Frontal cortex (tissue), 4 donors: ENCODE measurements around the gene PTPRR. TPM values are rescaled to one million over a fixed set of nuclear protein-coding genes. Genes with fewer than 3 reads are reported as not detected.

Experiments used
- DNase-seq, 2 donors: peaks; one replicate each; pipeline ENCODE4 v3.0.0; 2012; ENCODE audit warnings: low spot score in 2 of 2
- FAIRE-seq: peaks from 2 replicates; lab custom pipeline; 2012; peaks lifted over from hg19 to GRCh38; lab: Jason Lieb, UNC
- total RNA-seq: library from RNA; depleted of rRNA; stranded (reverse); fragments of >200 nt; gene quantifications from one replicate; pipeline ENCODE4 v1.2.3, GENCODE V29; 2014
- donor health status: control.
- donor health status: control.
- donor health status: control.

PTPRR gene
- total RNA-seq, 1 donor from 2014 or later: 16.7 TPM

DNA sequence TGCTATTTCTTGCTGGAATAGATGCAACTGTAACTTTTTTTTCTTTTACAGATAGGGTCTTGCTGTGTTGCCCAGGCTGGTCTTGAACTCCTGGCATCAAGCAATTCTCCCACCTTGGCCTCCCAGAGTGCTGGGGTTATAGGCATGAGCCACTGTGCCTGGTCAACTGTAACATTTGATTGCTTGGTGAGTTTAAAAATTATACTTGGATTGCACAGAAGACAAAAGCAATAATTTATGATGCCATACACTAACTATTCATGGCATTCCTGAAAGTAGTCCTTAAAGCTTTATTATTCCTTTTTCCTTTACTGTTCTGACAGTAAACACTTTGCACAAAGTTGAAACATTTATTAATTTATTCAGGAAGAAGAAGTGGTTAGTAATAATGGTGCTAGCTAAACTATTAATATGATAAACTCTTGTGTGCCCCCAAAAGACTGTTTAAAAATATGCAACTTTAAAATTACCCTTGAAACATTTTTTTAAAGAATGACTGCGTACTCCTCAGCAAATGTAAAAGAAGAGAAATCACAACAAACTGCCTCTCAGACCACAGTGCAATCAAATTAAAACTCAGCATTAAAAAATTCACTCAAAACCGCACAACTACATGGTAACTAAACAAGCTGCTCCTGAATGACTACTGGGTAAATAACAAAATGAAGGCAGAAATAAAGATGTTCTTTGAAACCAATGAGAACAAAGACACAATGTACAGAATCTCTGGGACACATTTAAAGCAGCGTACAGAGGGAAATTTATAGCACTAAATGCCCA, 291.6 kb downstream of the PTPRR start:
- no peak for FAIRE-seq
- no peak for DNase-seq

DNA sequence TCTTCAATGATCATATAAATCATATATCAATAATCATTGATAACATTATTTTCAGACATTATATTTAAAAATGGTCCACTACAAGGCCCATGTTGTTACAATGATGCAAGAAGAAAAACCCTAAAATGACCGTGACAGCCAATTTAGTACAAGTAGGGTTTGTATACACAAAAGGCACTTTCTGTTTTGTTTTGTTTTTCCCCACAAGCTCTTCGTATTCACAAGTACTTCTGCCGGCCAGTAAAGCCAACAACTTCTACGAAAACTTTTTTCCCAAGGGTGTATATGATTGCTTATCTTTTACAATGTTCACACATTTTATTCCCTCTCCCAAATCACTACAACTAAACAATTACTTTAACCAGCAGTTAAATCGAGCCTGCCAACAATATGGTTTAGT, 292.9 kb downstream of the PTPRR start:
- DNase-seq (no peak), FAIRE-seq (no peak)

DNA sequence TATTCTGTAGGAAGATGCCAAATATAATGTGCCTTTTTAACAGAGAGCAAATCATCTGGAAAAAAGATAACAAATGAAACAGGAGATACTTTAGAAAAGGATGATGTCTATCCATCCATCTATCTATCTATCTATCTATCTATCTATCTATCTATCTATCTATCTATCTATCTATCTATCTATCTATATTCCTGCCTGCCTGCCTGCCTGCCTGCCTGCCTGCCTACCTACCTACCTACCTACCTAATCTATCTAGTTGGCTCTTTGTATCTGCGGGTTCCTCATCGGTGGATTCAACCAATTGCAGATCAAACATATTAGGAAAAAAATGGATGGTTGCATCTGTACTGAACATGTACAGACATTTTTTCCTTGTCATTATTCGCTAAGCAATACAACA, 294.4 kb downstream of the PTPRR start:
- FAIRE-seq: no peak
- DNase-seq: no peak

DNA sequence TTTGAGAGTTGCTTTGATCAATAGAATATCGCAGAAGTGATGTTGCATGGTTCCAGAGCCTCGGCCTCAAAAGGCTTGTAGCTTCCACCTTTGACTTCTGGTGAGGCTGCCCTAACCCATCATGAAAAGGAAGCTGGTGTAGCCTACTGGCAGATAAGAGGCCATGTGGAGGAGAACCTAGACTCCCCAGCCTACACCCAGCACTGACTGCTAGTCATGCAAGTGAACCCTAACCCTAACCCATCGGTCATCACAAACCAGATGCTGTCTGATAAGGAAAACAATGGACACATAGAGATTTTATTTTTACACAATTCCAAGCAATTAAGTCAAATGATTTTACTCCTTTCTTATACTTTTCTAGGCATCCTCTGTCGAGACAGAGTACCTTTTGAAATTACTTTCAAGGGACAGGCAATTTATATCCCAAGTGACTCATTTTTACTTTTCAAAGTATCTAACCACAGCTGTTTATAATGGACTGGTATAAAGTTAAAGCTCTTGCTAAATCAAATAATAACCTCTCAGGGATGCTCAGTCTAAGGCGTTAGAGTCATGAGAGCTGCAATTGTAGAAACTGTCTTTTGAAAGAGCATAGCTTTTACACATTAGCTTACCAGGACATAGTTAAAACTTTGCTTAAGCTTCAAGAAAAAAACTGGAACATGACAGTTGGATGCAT, 300.9 kb downstream of the PTPRR start:
- no peak for DNase-seq
- FAIRE-seq: no peak

DNA sequence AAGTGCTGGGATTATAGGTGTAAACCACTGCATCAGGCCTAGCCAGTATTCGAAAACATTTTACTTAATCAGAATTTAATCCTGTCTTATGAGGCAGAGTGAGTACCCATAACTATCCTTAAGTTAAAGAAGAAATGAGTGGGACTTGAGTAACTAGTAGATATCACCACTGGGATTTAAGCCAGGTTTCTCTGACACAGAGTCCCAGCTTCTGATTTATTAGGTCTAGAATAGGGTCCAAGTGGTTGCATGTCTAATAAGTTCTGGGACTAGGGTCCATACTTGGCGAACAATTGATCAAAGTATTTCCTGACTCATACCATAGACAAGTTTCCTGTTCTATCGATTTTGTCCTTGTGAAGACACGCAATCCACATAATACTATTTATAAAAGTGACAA, 302.2 kb downstream of the PTPRR start:
- FAIRE-seq (no peak), DNase-seq (no peak)

DNA sequence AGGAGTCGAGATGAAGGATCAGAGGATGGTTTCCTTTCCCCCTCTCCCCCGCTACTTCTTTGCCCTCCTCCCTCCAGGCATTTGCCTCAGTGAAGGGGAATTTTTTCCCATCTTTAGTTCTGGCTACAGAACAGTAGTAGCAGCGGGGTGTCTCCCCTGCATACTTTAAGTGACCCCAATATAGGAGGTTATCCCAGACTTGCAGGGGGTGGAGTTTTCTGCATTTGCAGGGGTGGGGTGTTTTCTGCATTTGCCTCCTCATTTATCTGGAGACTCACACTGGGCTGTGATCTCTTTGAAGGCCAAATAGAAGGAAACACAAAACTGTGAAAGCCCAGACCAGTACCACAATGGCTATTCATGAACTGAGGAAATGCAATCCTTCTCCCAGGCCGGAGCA, 303.1 kb downstream of the PTPRR start:
- no peak for FAIRE-seq
- no peak for DNase-seq

DNA sequence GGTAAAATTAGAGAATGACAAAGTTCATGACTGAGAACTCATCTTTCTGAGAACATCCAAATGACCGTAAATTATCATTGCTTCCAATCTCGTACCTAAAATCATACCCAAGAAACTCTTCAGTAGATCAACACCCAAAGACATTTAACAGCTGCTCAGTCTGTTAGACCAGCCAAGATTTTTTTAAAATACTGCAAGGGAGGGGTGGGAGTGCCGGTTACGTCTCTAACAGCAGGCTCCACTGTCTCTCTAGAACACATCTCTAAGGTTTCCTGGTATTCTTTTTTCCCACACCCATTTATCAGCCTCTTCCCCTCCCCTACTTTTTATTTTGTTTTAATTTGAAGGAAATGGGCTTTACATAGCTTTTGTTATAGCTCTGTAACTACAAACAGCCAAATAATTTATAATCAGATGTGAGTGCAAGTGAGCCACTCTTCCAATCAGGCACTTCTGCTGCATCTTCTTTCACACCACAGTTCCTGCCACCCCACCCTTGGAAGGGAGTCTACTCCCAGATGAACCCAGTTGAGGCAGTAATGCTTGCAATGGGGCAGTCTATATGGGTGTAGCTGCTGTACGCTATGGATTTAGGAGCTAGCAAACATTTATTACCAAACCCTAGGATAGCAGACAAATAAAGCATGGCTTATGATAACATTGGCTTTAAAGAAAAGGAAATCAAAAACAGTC, 305.2 kb downstream of the PTPRR start:
- FAIRE-seq (no peak), DNase-seq (no peak)

DNA sequence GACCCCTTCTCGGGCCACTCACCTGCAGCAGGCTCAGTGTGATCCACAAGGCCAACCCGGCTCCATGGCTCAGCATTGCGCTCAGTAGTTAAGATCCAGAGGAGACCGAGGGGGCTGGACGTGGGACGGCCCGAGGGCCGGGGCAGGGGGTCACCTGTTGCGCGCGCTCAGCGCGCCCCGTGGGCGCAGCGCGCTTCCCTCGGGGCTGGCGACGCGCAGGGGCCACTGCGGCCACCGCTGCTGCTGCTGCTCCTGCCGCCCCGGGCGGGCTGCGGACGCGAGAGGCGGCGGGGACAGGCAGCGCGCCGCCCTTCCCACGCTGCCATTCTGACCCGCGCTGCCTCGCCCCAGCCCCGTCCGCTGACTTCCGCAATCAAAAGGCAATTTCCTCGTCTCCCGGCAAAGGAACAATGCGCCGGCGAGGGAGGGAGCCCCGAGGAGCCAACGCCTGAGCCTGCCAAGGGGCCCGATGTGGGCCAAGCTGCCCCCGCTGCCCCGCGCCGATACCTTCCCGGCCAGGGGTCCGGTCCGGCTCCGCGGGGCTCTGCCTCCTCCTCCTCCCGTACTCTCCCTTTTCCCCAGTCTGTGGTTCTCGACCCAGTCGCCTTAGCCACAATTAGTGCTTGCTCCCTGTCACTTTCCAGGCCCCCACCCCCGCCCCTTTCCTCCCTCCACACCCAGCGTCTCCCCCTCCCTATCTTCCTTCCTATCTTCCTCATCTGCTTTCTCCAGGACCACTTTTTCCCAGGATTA, 310.6 kb downstream of the PTPRR start:
- DNase-seq (peak in 1 of 2 donors; percentile 44), FAIRE-seq (no peak)

DNA sequence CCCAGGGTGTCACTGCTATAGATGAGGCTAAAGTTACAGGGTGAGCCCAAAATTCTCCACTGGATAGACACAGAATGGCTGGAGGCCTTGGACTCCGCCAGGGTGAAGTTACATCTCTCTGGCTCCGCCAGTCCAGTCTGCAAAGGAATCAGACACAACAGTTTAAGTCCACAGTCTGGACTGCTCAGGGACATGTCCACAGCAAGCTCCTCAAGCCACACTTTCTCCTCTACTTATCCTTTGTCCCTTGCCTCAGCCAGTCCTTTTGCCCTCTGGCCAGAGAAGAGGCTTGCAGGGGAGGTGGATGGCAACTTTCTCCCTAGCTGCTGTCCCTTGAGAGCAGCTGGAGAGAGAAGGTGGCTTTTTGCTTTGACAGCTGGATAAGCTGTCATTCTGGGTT, 311.3 kb downstream of the PTPRR start:
- FAIRE-seq (no peak), DNase-seq (no peak)

DNA sequence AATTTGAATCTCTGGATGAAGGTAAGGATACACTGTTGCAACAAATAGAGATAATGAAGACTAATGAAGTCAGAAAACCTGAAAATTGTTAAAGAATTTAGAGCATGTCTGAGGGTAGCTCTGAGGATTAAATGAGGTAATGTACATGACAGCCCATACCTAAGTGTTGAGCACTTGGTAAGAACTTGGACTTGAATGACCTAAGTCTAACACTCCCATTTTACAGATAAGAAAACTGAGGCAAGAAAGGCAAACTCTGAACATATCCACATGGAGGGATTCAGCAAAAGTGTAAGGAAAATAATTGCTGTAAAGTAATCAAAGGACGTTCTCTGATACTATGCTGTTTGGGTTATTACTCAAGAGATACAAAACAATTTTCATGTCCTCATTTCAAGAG, 312.4 kb downstream of the PTPRR start:
- DNase-seq (no peak), FAIRE-seq (no peak)

DNA sequence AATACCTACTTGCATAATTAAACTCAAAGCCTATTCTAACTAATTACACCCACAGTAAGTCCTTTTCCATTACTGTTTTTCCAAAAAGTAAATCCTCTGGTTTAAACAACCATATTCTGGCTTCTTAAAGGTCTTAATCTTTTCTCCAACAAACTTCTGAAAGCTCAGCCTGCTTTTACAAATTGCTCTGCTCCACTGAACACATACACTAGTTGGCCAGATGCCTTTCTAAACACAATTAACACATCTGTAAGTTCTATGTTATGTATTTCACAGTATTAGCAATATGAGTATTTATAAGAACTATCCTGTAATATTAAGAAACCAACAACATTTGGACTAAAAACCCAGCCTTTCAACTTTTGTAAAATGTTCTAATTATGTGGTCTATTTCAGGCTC, 313.4 kb downstream of the PTPRR start:
- DNase-seq (no peak), FAIRE-seq (no peak)

DNA sequence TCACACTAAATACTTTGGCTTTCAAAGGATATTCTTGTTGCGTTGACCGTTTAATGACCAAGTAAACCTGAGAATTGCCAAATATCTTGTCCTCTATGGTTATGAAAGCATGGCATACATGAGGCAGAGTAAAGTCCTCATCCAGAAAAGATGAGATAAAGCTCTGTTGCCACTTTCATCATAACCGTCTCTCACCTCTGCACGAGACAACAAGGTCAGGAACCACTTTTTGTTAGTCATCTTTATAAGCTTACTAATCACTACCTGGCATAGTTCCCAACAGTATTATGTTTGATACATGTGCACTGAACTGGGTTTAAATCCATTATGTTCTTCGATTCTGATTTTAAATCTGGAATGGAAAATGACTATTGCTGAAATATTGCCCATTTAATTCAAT, 314.6 kb downstream of the PTPRR start:
- no peak for FAIRE-seq
- no peak for DNase-seq

DNA sequence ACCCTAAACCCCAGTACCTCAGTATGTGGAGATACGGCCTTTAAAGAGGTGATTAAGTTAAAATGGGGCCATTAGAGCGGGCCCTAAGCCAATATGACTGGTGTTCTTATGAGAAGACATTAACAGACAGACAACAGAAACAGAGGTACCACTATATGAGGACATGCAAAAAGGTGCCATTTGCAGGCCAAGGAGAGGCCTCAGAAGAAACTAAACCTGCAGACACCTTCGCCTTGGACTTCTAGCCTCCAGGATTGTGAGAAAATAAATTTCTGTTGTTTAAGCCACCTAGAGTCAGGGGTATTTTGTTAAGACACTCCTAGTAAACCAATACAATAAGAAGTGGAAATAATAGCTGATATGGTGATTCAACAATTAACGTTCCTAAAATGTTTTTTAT, 315.9 kb downstream of the PTPRR start:
- no peak for FAIRE-seq
- no peak for DNase-seq

DNA sequence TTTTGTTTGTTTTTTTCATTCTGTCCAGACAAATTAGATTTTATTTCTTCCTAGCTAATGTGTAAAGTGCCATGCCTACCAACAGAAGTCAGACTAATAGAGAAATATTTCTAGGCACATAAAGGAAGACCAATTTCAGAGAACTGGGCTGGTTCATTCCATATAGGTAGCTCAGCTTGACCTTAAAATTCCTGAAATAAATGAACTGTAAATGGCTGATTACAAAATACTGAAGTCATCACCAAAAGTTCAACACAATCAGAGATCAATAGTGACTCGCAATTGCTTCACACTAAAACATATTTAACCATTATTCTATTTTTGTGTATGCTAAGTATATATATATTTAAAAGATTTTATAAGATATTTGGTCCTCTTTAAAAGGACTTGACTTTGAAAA, 317.5 kb downstream of the PTPRR start:
- FAIRE-seq (no peak), DNase-seq (no peak)

DNA sequence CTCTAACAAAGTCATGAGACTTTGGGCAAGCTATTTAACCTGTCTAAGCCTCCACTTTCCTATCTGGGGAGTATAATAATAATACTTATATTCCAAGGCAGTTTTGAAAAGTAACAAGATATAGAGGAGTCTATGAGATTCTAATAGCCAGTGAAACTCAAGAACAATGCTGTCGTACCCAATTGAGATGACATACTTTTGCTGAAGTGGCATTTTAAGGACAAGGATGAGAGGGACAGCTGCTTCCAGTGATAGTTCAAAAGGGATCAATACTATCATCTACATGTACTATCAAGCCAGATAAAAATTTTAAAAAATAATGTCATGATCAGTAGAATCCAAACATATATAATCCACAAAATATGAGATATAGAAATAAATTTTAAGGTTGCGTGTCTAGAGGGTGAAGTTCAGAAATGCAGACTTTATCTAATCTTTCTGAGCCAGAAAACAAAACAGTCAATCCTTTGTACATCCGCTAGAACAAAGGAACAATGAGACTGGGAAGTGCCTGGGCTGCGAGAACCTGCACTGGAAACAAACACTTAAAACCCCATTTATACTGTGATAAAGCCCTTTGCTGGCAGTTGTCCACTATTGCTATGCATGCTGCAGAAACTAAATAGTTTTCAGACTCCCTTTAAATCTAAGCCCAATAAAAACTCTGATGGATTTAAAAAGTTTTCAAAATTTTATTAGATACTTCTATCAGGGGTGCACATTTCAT, 321.9 kb downstream of the PTPRR start:
- FAIRE-seq: peak; percentile 10
- DNase-seq: no peak

DNA sequence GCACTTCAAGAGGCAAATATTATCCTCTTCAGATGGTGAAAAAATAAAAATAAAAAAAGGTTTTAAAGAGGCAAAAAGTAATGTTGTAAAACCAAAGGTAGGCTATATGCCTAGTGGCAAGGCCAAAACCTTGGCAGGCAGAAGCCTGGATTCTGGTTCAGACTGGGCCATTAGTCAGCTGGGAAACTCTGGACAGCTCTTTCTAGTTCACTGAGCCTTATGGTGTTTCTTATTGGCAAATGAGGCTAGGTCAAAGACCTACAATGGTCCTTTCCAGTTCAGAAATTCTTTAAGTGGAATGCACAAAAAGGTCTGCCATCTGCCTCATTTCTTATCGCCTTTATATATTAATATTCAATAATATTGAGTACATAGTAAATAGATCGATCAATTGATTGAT, 327.9 kb downstream of the PTPRR start:
- FAIRE-seq (no peak), DNase-seq (no peak)

DNA sequence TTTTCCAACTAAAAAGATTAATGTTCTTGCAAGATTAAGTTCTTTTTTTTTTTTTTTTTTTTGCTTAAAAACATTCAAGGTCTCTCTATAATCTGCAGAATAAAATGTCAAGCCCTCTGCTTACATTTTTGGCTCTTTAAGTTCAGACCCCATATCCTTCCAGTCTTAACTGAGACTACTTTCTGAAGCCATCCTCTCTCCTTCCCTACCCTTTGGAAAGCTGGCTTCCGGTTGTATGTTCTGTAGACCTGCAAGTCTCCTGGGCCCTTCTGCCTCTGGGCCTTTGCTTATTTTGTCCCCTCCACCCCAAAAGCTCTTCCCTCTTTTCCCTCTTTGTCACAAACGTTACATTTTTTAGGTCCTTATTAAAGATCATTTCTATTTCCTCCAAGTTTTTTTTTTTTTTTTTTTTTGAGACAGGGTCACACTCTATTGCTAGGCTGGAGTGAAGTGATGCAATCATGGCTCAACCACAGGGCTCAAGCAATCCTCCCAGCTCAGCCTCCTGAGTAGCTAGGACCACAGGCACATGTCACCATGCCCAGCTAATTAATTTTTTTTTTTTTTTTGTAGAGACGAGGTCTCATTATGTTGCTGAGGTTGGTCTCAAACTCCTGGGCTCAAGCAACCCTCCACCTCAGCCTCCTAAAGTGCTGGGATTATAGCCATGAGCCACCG, 329.9 kb downstream of the PTPRR start:
- DNase-seq (no peak), FAIRE-seq (no peak)

DNA sequence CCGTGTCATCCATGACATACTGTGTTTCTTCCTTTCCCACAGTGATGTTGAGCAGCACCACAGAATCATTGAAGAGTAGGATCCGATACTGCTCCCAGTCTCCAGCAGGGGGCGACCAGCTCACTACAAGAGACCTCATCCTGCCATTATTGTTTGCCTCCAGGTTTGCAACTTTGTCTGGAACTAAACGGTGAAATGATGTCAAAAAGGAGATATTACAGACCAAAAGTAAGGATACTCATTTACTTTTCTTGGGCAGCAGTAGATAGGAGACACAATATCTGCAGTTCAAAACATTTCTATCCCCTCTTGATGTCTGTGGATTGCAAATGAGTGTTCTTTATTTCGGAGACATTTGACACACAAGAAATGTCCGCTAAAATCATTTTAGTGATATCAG, 330.5 kb downstream of the PTPRR start:
- no peak for FAIRE-seq
- DNase-seq: peak in 1 of 2 donors; percentile 20
